RWPE2 (cell line): ENCODE results near the gene MLPH.

ENCODE experiments used
- ATAC-seq: fragments of 200-7000 bp; cut with Tn5 transposase; 3 replicates; pipeline ENCODE4 v1.9.1; 2021; ENCODE audit warnings: low read depth
- DNase-seq: peaks from one replicate; pipeline ENCODE4 v3.0.0-alpha.2; 2020; ENCODE audit warnings: low spot score
- H3K27ac ChIP-seq: fragments of 450-650 bp; 2 replicates; pipeline ENCODE4 v1.5.1; 2017; ENCODE audit warnings: mild to moderate bottlenecking; ENCODE audit not compliant: poor library complexity, severe bottlenecking
- H3K27me3 ChIP-seq: fragments of 250-450 bp; sonication (Bioruptor Pico); 2 replicates; pipeline ENCODE4 v1.5.1; 2021; ENCODE audit warnings: mild to moderate bottlenecking, moderate library complexity; ENCODE audit not compliant: insufficient read depth, poor library complexity, severe bottlenecking
- H3K36me3 ChIP-seq: fragments of 250-450 bp; sonication (Bioruptor Pico); 2 replicates; pipeline ENCODE4 v1.5.1; 2020; ENCODE audit warnings: low read depth, mild to moderate bottlenecking, moderate library complexity
- H3K4me1 ChIP-seq: fragments of 250-450 bp; sonication (Bioruptor Pico); 2 replicates; pipeline ENCODE4 v1.5.1; 2021; ENCODE audit warnings: mild to moderate bottlenecking, moderate library complexity; ENCODE audit not compliant: insufficient read depth, poor library complexity, severe bottlenecking
- H3K4me3 ChIP-seq: fragments of 250-450 bp; sonication (Bioruptor Pico); 2 replicates; pipeline ENCODE4 v1.5.1; 2021; ENCODE audit warnings: mild to moderate bottlenecking, moderate library complexity; ENCODE audit not compliant: severe bottlenecking
- H3K9me3 ChIP-seq: fragments of 250-450 bp; sonication (Bioruptor Pico); 2 replicates; pipeline ENCODE4 v1.5.1; 2021; ENCODE audit warnings: mild to moderate bottlenecking, moderate library complexity; ENCODE audit not compliant: severe bottlenecking
- TF ChIP-seq, protein P1 (sequence below): fragments of 450-650 bp; IDR thresholded peaks from one replicate; pipeline ENCODE4 v1.5.1; 2017; ENCODE audit warnings: mild to moderate bottlenecking, moderate library complexity; ENCODE audit not compliant: poor library complexity, severe bottlenecking

Gene MLPH

DNA sequence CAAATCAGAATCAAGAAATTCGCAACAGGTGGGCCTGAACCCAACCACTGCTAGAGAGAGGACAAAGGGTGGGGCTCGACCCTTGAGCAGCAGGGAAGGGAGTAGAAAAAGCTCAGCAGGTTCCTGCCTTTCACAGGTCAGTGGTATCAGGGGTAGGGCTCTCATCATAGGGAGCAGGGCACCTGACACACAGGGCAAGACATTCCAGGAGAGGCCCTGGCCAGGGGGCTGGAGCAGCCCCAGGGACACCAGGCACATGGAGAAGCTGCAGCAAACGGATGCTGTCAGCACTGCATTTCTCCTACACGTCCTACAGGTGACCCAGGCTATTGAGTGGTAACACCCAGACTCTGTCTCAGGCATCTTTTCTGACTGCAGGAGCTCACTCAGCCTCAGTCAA is 17.2 kb upstream of the MLPH start:
- no peak overlapping the region for H3K27ac ChIP-seq
- H3K4me3 ChIP-seq = no peak overlapping the region
- no peaks in the 10 kb centered on the region for H3K36me3 ChIP-seq
- H3K9me3 ChIP-seq = no peaks in the 10 kb centered on the region
- no peaks in the 10 kb centered on the region for H3K27me3 ChIP-seq
- peaks cover 23% of the 10 kb centered on the region for H3K4me1 ChIP-seq
- DNase-seq = no peak
- ATAC-seq = no peak
- TF ChIP-seq, protein P1, sequence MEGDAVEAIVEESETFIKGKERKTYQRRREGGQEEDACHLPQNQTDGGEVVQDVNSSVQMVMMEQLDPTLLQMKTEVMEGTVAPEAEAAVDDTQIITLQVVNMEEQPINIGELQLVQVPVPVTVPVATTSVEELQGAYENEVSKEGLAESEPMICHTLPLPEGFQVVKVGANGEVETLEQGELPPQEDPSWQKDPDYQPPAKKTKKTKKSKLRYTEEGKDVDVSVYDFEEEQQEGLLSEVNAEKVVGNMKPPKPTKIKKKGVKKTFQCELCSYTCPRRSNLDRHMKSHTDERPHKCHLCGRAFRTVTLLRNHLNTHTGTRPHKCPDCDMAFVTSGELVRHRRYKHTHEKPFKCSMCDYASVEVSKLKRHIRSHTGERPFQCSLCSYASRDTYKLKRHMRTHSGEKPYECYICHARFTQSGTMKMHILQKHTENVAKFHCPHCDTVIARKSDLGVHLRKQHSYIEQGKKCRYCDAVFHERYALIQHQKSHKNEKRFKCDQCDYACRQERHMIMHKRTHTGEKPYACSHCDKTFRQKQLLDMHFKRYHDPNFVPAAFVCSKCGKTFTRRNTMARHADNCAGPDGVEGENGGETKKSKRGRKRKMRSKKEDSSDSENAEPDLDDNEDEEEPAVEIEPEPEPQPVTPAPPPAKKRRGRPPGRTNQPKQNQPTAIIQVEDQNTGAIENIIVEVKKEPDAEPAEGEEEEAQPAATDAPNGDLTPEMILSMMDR = no peak

DNA sequence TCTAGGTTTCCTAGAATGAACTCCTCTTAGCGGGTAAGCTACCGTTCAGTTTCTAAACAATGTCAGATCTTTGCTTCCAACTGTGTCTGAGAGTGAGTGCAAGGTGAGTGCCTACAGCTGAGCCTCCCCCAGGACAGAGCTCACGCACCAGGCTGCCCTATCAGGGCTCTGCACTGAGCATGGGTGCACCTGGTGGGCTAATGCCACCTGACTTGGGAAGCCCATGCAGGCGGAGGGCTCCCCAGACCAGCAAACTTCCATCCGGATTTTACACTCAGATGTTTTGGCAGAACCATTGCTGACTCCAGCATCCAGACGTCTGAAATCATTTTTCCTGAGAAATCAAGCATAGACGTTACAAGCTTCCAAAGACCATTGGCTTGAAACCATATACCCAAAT is 16.1 kb upstream of the MLPH start:
- Histone ChIP-seq H3K4me3 (no peak overlapping the region), H3K27me3 (no peaks in the 10 kb centered on the region), H3K27ac (no peak overlapping the region), H3K36me3 (no peaks in the 10 kb centered on the region), H3K9me3 (no peaks in the 10 kb centered on the region), H3K4me1 (peaks cover 13% of the 10 kb centered on the region)
- ATAC-seq = no peak
- DNase-seq = no peak
- TF ChIP-seq, protein P1 = no peak

DNA sequence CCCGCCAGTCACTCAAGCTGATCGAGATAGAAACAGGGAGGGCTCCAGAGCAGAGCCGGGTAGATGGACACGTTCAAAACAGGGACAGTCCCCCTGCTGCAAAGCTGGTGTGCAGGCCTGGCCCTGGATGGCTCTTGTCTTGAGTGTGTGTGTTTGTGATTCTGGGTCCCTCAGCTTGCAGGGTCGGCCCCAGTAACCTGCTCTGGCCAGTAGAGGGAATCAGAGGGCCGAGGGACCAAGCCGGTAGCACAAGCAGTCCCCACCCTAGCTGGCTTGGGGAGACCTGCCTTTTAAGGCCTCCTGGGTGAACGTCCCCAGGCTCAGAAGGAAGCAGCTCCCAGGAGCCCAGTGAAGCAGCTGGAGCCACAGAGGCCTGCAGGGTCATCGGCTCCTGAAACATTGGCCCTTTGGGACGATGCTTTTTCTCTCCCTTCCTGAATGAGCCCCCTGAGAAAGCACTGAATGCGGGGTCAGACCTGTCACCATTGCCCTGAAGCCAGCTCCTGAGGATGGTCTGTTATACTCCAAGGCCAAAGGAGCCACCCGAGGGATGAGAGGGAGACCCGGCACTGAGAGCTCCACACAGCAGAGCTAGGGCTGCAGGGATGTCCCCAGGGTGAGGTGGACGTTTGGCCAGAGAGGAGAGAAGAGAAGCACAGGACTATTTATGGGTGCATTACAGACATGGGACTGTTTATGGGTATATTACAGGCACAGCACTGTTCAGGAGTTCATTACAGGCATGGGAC is 15.4 kb upstream of the MLPH start:
- TF ChIP-seq, protein P1 = peak; percentile 78
- Histone ChIP-seq H3K27ac (no peak overlapping the region), H3K27me3 (no peaks in the 10 kb centered on the region), H3K4me1 (peaks cover 8% of the 10 kb centered on the region), H3K4me3 (no peak overlapping the region), H3K36me3 (no peaks in the 10 kb centered on the region), H3K9me3 (no peaks in the 10 kb centered on the region)
- ATAC-seq (peak; percentile 42; the same call in 1 of the 3 replicates), DNase-seq (no peak)

DNA sequence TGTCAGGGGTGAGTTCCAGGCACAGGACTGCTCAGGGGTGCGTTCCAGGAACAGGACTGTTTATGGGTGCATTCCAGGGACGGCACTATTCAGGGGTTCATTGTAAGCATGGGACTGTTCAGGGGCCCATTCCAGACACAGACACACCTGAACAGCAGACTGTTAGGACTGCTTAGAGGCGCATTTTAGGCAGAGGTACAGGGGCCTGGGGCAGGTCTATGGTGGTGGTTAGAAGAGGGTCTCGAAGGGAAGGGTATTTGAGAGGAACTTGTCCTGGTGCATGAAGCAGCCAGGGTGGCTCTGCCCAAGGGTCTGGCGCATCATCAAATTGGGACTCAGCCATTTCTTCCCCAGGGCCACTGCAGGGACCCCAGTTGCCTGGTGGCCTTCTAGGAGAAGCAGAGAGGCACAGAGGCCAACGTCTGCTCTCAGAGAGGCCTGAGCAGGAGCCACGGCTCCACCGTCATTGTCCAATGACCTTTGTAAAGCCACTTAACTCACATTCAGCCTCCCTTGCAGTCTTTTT is 14.8 kb upstream of the MLPH start:
- Histone ChIP-seq H3K36me3 (no peaks in the 10 kb centered on the region), H3K27ac (no peak overlapping the region), H3K9me3 (no peaks in the 10 kb centered on the region), H3K27me3 (no peaks in the 10 kb centered on the region), H3K4me3 (no peak overlapping the region), H3K4me1 (peaks cover 8% of the 10 kb centered on the region)
- DNase-seq (no peak), ATAC-seq (no peak)
- TF ChIP-seq, protein P1 = no peak
